OCI-LY7 (cell line): ENCODE data around the gene S1PR5. TPM values are rescaled to one million over a fixed set of nuclear protein-coding genes. Genes with fewer than 3 reads are reported as not detected.

Source experiments
- BruUV-seq: library from RNA; stranded (reverse); fragments of 400-500 nt; replicated peaks from 2 replicates; lab custom pipeline; 2021; lab: Mats Ljungman, UMichigan
- CTCF ChIA-PET: fragments of 300-600 bp; sonication (Branson Sonifier 250); formaldehyde crosslinking; loops from one replicate; lab custom pipeline; 2022; ENCODE audit warnings: antibody characterized with exemption; ENCODE audit not compliant: unreplicated experiment; lab: Charles Lee
- POLR2A ChIA-PET: fragments of 300-600 bp; sonication (Branson Sonifier 250); formaldehyde crosslinking; loops from one replicate; lab custom pipeline; 2022; ENCODE audit warnings: antibody characterized with exemption; lab: Charles Lee
- DNase-seq: peaks from one replicate; pipeline ENCODE4 v3.0.0-alpha.2; 2015; ENCODE audit warnings: low spot score
- H2AFZ ChIP-seq: fragments of 200-600 bp; sonication (generic), shearing (Covaris generic); 2 replicates; pipeline ENCODE4 v1.6.1; 2014; ENCODE audit warnings: mild to moderate bottlenecking, antibody characterized with exemption, low read length, moderate library complexity
- H3K27ac ChIP-seq: fragments of 200-600 bp; sonication (generic); 2 replicates; pipeline ENCODE4 v1.5.1; 2014; ENCODE audit warnings: mixed run types, low read depth, mild to moderate bottlenecking, moderate library complexity, low read length, inconsistent platforms; ENCODE audit not compliant: poor library complexity, severe bottlenecking
- H3K36me3 ChIP-seq: fragments of 200-600 bp; sonication (generic); 2 replicates; pipeline ENCODE4 v1.6.1; 2014; ENCODE audit warnings: mild to moderate bottlenecking, antibody characterized with exemption, low read length, moderate library complexity, mixed read lengths; ENCODE audit not compliant: insufficient read depth
- H3K4me1 ChIP-seq: fragments of 200-600 bp; sonication (generic); 2 replicates; pipeline ENCODE4 v1.5.1; 2014; ENCODE audit warnings: mild to moderate bottlenecking, low read length; ENCODE audit not compliant: insufficient read depth, poor library complexity, severe bottlenecking
- H3K4me2 ChIP-seq: fragments of 200-600 bp; sonication (generic); 2 replicates; pipeline ENCODE4 v1.6.1; 2014; ENCODE audit warnings: mild to moderate bottlenecking, low read length
- H3K4me3 ChIP-seq: fragments of 200-600 bp; sonication (generic); 2 replicates; pipeline ENCODE4 v1.5.1; 2014; ENCODE audit warnings: mild to moderate bottlenecking, low read depth, low read length; ENCODE audit not compliant: poor library complexity, severe bottlenecking
- H3K79me2 ChIP-seq: fragments of 200-600 bp; sonication (generic); 2 replicates; pipeline ENCODE4 v1.6.1; 2016; ENCODE audit warnings: low read depth, mild to moderate bottlenecking, low read length, moderate library complexity, mixed read lengths; ENCODE audit not compliant: insufficient read depth
- H3K9me2 ChIP-seq: fragments of 200-600 bp; sonication (generic); 2 replicates; pipeline ENCODE4 v1.6.1; 2016; ENCODE audit warnings: mild to moderate bottlenecking, low read length, mixed read lengths; ENCODE audit not compliant: insufficient read depth
- H3K9me3 ChIP-seq: fragments of 200-600 bp; sonication (generic); 2 replicates; pipeline ENCODE4 v1.6.1; 2014; ENCODE audit warnings: mild to moderate bottlenecking, mixed run types, low read length, mixed read lengths
- H4K20me1 ChIP-seq: fragments of 200-600 bp; sonication (generic); 2 replicates; pipeline ENCODE4 v1.6.1; 2014; ENCODE audit warnings: mild to moderate bottlenecking, antibody characterized with exemption, low read length, moderate library complexity, mixed read lengths; ENCODE audit not compliant: insufficient read depth
- CTCF ChIP-seq: fragments of 200-600 bp; sonication (generic); conservative IDR thresholded peaks from 2 replicates; pipeline ENCODE4 v1.5.1; 2014; ENCODE audit warnings: mild to moderate bottlenecking, antibody characterized with exemption, low read length, moderate library complexity, mixed read lengths
- EZH2phosphoT487 ChIP-seq: fragments of 200-600 bp; sonication (generic); IDR thresholded peaks from 2 replicates; pipeline ENCODE4 v1.6.1; 2018; ENCODE audit warnings: low read depth, borderline replicate concordance, mild to moderate bottlenecking, mixed run types, antibody characterized with exemption, low read length, moderate library complexity, mixed read lengths
- intact Hi-C: fragments of 100-400 bp; cut with micrococcal nuclease; formaldehyde crosslinking; loops from one replicate; pipeline ENCODE4 v1.10.0; 2022; ENCODE audit not compliant: unreplicated experiment
- total RNA-seq, 2 experiments: library from RNA; depleted of rRNA in 1 of 2; stranded (reverse); fragments of >200 nt in 1 of 2; shearing (Covaris generic) in 1 of 2; gene quantifications; 2 replicates each; pipeline ENCODE4 v1.2.3, GENCODE V29; 2014 to 2022

Gene S1PR5
- total RNA-seq, 2 experiments from 2014 or later: not detected

- Histone ChIP-seq H4K20me1 (no peaks in the 10 kb centered on the region), H3K79me2 (no peaks in the 10 kb centered on the region), H2AFZ (peak overlapping the region; percentile 25; the same call in 1 of the 2 replicates), H3K36me3 (no peaks in the 10 kb centered on the region), H3K27ac (no peak overlapping the region), H3K4me3 (peak overlapping the region; percentile 6), H3K4me1 (peaks cover 13% of the 10 kb centered on the region), H3K4me2 (peak overlapping the region; percentile 42), H3K9me3 (no peaks in the 10 kb centered on the region), H3K9me2 (no peaks in the 10 kb centered on the region)
- ChIA-PET POLR2A (no interaction called here), CTCF (no interaction called here)
- DNase-seq: no peak
- intact Hi-C loops: no loop called here
- no TSS peak for BruUV-seq
- TF ChIP-seq CTCF (no peak), EZH2phosphoT487 (no peak)
These were observed 655 bp upstream of the S1PR5 start for GRCh38 chr19:10517760-10518443.

- Histone ChIP-seq H3K4me1 (peaks cover 13% of the 10 kb centered on the region), H2AFZ (no peak overlapping the region), H3K79me2 (no peaks in the 10 kb centered on the region), H3K36me3 (no peaks in the 10 kb centered on the region), H3K9me2 (no peaks in the 10 kb centered on the region), H3K9me3 (no peaks in the 10 kb centered on the region), H3K27ac (no peak overlapping the region), H4K20me1 (no peaks in the 10 kb centered on the region), H3K4me2 (no peak overlapping the region), H3K4me3 (no peak overlapping the region)
- CTCF ChIA-PET: no interaction called here
- POLR2A ChIA-PET: no interaction called here
- TF ChIP-seq CTCF (no peak), EZH2phosphoT487 (no peak)
- DNase-seq: no peak
- BruUV-seq: no TSS peak
- intact Hi-C loops: no loop called here
These were observed 468 bp downstream of the S1PR5 start for GRCh38 chr19:10516671-10517286.

GRCh38 chr19:10516064-10516385, 1.2 kb downstream of the S1PR5 start:
- BruUV-seq: no TSS peak
- TF ChIP-seq EZH2phosphoT487 (no peak), CTCF (no peak)
- H3K36me3 ChIP-seq: no peaks in the 10 kb centered on the region
- no peak for DNase-seq
- ChIA-PET POLR2A (no interaction called here), CTCF (no interaction called here)
- H3K9me3 ChIP-seq: no peaks in the 10 kb centered on the region
- H4K20me1 ChIP-seq: no peaks in the 10 kb centered on the region
- intact Hi-C loops: no loop called here
- no peak overlapping the region for H3K27ac ChIP-seq
- no peak overlapping the region for H2AFZ ChIP-seq
- no peak overlapping the region for H3K4me3 ChIP-seq
- H3K4me1 ChIP-seq: peaks cover 13% of the 10 kb centered on the region
- no peak overlapping the region for H3K4me2 ChIP-seq
- H3K9me2 ChIP-seq: no peaks in the 10 kb centered on the region
- no peaks in the 10 kb centered on the region for H3K79me2 ChIP-seq
